Heart left ventricle (tissue), 16 donors: ENCODE measurements around the gene MVB12A. TPM values are rescaled to one million over a fixed set of nuclear protein-coding genes. Genes with fewer than 3 reads are reported as not detected.

Experiments
- ATAC-seq, 4 donors: fragments of 200-7000 bp; cut with Tn5 transposase; one replicate each; pipeline ENCODE4 v1.9.1; 2020 to 2022; ENCODE audit warnings: moderate library complexity in 4 of 4, mild to moderate bottlenecking in 3 of 4, moderate number of reproducible peaks in 1 of 4
- DNase-seq, 5 donors: peaks; one replicate each; pipeline ENCODE4 v3.0.0-alpha.2; 2020
- H3K27ac ChIP-seq, 12 donors: fragments of 200-600 bp; sonication (generic) in 4 of 12; one replicate each; pipeline versions ENCODE4 v1.5.0 to v1.8.0; 2016 to 2022; ENCODE audit warnings: mild to moderate bottlenecking in 2 of 12
- H3K27me3 ChIP-seq, 9 donors: fragments of 200-600 bp; sonication (generic) in 2 of 9; one replicate each; pipeline versions ENCODE4 v1.5.1 to v1.8.0; 2016 to 2022; ENCODE audit warnings: mild to moderate bottlenecking in 3 of 9
- H3K36me3 ChIP-seq, 9 donors: fragments of 200-600 bp; sonication (generic) in 2 of 9; one replicate each; pipeline versions ENCODE4 v1.5.0 to v1.8.0; 2018 to 2022; ENCODE audit warnings: mild to moderate bottlenecking in 2 of 9
- H3K4me1 ChIP-seq, 12 donors: fragments of 200-600 bp; sonication (generic) in 4 of 12; one replicate each; pipeline versions ENCODE4 v1.5.0 to v1.8.0; 2016 to 2022; ENCODE audit warnings: mild to moderate bottlenecking in 3 of 12
- H3K4me3 ChIP-seq, 12 donors: fragments of 200-600 bp; sonication (generic) in 4 of 12; one replicate each; pipeline versions ENCODE4 v1.5.0 to v1.8.0; 2017 to 2022; ENCODE audit warnings: mild to moderate bottlenecking in 9 of 12, moderate library complexity in 4 of 12
- H3K9me3 ChIP-seq, 12 donors: fragments of 200-600 bp; sonication (generic) in 4 of 12; one replicate each; pipeline versions ENCODE4 v1.5.0 to v1.8.0; 2016 to 2022; ENCODE audit warnings: mild to moderate bottlenecking in 1 of 12
- POLR2A ChIP-seq, 2 donors: fragments of 450-650 bp; IDR thresholded peaks; one replicate each; pipeline ENCODE4 v1.6.1; 2017; ENCODE audit warnings: antibody characterized with exemption in 2 of 2, mild to moderate bottlenecking in 2 of 2, moderate library complexity in 2 of 2
- WGBS, 4 donors: extraction: QIAGEN DNeasy Blood & Tissue Kit in 2 of 4; methylation state at CpG; one replicate each; pipeline versions ENCODE4 v1.1.5 to v1.1.7; 2013 to 2018; 5-methylcytosine and 5-hydroxymethylcytosine counted together
- intact Hi-C, 10 donors: fragments of 100-400 bp; cut with DNase I; formaldehyde crosslinking; loops; one replicate each; pipeline versions ENCODE4 v1.11.1 to v1.14.2; 2022
- polyA plus RNA-seq, 2 donors: library from polyadenylated mRNA; stranded (reverse); fragments of 200-250 nt; gene quantifications; one replicate each; pipeline ENCODE4 v1.2.3, GENCODE V29; 2013
- total RNA-seq, 9 donors: library from RNA; depleted of rRNA in 2 of 9; stranded (reverse); fragments of >200 nt in 2 of 9; fragmentation: NEBNext Ultra II Directional in 3 of 9; extraction: Animal tissue kit (Norgen Biotek cat#: 25700) in 3 of 9; gene quantifications; one replicate each; pipeline versions ENCODE4 v1.1.0 to v1.2.4, GENCODE V29; 2016 to 2023
- TF ChIP-seq, protein P1 (sequence below), 12 donors: fragments of 200-600 bp; sonication (generic) in 4 of 12; IDR thresholded peaks; one replicate each; pipeline versions ENCODE4 v1.5.0 to v1.8.0; 2018 to 2022; ENCODE audit warnings: antibody characterized with exemption in 12 of 12, mild to moderate bottlenecking in 5 of 12
- donor health status: ischemic (EF 13 %, LVEDD 7.1; RV severe dilation, severe dysfunction).
- donor health status: healthy with polysubstance abuse.
- donor health status: DM: no; HTN: yes; CAD: no.
- donor health status: DM: no; HTN: no; CAD: no.
- donor health status: ischemic (EF 25% LVEDD 6.9; RV normal size, moderate dysfunction).
- donor health status: ischemic (EF 25% LVEDD 5.7; RV mildly dilated, moderate dysfunction).
- donor health status: healthy.
- donor health status: DM: yes; HTN: yes; CAD: no.
- donor health status: ischemic (EF 35%, LVEDD 5.7; RV mildly dilated, moderate dysfunction).
- donor health status: nonischemic (EF 11% LVEDD 7.7; RV severe dilation, severe dysfunction).
- donor health status: DM: yes; HTN: yes; CAD: no.
- donor health status: PGD.
- donor health status: ischemic (EF 29% LVEDD 5.4; RV normal size, mild dysfunction).
- donor health status: nonischemic (EF 23%, LVEDD 6.1; RV moderate dilation, normal function).

Gene MVB12A
- total and polyA plus RNA-seq, 11 donors: 11.8 to 46.5 (median 21.3) TPM

GRCh38 chr19:17455308-17456123 lies 35.7 kb downstream of the MVB12A start:
- H3K27ac ChIP-seq: no peak overlapping the region
- no peak for ATAC-seq

DNA sequence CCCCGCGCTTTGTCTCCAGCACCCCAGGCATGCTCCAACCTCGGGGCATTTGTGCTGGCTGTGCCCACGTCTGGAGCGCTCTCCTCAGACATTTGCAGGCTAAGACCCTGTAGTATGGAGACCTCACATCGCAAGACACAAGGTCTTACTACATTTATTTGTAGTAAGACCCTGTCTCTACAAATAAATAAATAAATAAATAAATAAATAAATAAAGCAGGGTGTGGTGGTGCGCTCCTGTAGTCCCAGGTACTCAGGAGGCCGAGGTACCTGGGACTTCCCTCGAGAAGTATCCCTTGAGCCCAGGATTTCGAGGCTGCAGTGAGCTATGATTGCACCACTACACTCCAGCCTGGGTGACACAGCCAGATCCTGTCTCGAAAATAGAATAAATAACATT lies 36.3 kb downstream of the MVB12A start:
- WGBS, 4 donors: 64 to 76% (median 72%) methylated on average over 9 to 11 of the region's 11 CpGs
- Histone ChIP-seq H3K4me1 (peaks cover 0 to 18% (median 0%) of the 10 kb centered on the region in 12 donors), H3K9me3 (no peaks in the 10 kb centered on the region), H3K4me3 (no peak overlapping the region), H3K27me3 (peaks cover 22 to 76% (median 43%) of the 10 kb centered on the region in 9 donors), H3K36me3 (no peaks in the 10 kb centered on the region), H3K27ac (no peak overlapping the region)
- intact Hi-C loops: loop anchor here in 6 of 10 donors (10.0 kb wide), 5 partner anchors 119 to 399 kb away; partner anchors contain the start of gene RPL18A (in 1 of the 6)
- TF ChIP-seq, protein P1, sequence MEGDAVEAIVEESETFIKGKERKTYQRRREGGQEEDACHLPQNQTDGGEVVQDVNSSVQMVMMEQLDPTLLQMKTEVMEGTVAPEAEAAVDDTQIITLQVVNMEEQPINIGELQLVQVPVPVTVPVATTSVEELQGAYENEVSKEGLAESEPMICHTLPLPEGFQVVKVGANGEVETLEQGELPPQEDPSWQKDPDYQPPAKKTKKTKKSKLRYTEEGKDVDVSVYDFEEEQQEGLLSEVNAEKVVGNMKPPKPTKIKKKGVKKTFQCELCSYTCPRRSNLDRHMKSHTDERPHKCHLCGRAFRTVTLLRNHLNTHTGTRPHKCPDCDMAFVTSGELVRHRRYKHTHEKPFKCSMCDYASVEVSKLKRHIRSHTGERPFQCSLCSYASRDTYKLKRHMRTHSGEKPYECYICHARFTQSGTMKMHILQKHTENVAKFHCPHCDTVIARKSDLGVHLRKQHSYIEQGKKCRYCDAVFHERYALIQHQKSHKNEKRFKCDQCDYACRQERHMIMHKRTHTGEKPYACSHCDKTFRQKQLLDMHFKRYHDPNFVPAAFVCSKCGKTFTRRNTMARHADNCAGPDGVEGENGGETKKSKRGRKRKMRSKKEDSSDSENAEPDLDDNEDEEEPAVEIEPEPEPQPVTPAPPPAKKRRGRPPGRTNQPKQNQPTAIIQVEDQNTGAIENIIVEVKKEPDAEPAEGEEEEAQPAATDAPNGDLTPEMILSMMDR (IDR thresholded peaks at IDR 0.05): no peak
- no peak for TF ChIP-seq POLR2A (IDR thresholded peaks at IDR 0.05)
- ATAC-seq (no peak), DNase-seq (no peak)

More at GRCh38 chr19:17455308-17456123, 35.7 kb downstream of the MVB12A start:
- no peak overlapping the region for H3K4me3 ChIP-seq
- H3K27me3 ChIP-seq: peaks cover 22 to 72% (median 39%) of the 10 kb centered on the region in 9 donors
- DNase-seq: peak in 1 of 5 donors; percentile 54
- intact Hi-C loops: loop anchor here in 6 of 10 donors (10.0 kb wide), 5 partner anchors 119 to 399 kb away; partner anchors contain the start of gene RPL18A (in 1 of the 6)
- H3K9me3 ChIP-seq: no peaks in the 10 kb centered on the region
- no peak for TF ChIP-seq POLR2A (IDR thresholded peaks at IDR 0.05)
- TF ChIP-seq, protein P1 (IDR thresholded peaks at IDR 0.05): no peak
- no peaks in the 10 kb centered on the region for H3K36me3 ChIP-seq
- 7 to 15% (median 12%) methylated on average over 35 to 58 of the region's 58 CpGs for WGBS, 4 donors
- H3K4me1 ChIP-seq: peaks cover 0 to 18% (median 0%) of the 10 kb centered on the region in 12 donors

GRCh38 chr19:17457616-17458015 lies 37.8 kb downstream of the MVB12A start:
- Histone ChIP-seq H3K27ac (no peak overlapping the region), H3K27me3 (peaks cover 22 to 81% (median 43%) of the 10 kb centered on the region in 9 donors), H3K4me1 (peaks cover 0 to 18% (median 0%) of the 10 kb centered on the region in 12 donors), H3K36me3 (no peaks in the 10 kb centered on the region), H3K9me3 (no peaks in the 10 kb centered on the region), H3K4me3 (no peak overlapping the region)
- TF ChIP-seq, protein P1 (IDR thresholded peaks at IDR 0.05): no peak
- TF ChIP-seq POLR2A (IDR thresholded peaks at IDR 0.05): no peak
- ATAC-seq (no peak), DNase-seq (no peak)
- 26 to 39% (median 32%) methylated on average over 6 of the region's 6 CpGs for WGBS, 4 donors
- intact Hi-C loops: loop anchor here in 6 of 10 donors (10.0 kb wide), 5 partner anchors 117 to 397 kb away; partner anchors contain the start of gene RPL18A (in 1 of the 6)

- no peaks in the 10 kb centered on the region for H3K36me3 ChIP-seq
- H3K27me3 ChIP-seq: peaks cover 22 to 71% (median 39%) of the 10 kb centered on the region in 9 donors
- no peaks in the 10 kb centered on the region for H3K9me3 ChIP-seq
- 78 to 88% (median 82%) methylated on average over 3 of the region's 3 CpGs for WGBS, 4 donors
- H3K4me3 ChIP-seq: no peak overlapping the region
- ATAC-seq: no peak
- TF ChIP-seq, protein P1 (IDR thresholded peaks at IDR 0.05): no peak
- no peak for TF ChIP-seq POLR2A (IDR thresholded peaks at IDR 0.05)
- intact Hi-C loops: loop anchor here in 6 of 10 donors (10.0 kb wide), 5 partner anchors 116 to 396 kb away; partner anchors contain the start of gene RPL18A (in 1 of the 6)
- no peak overlapping the region for H3K27ac ChIP-seq
- no peak for DNase-seq
- peaks cover 0 to 13% (median 0%) of the 10 kb centered on the region in 12 donors for H3K4me1 ChIP-seq
Observed at GRCh38 chr19:17458970-17459369, 39.1 kb downstream of the MVB12A start.
